HCT116 (cell line): ENCODE measurements around the gene CYB5B. TPM values are rescaled to one million over a fixed set of nuclear protein-coding genes. Genes with fewer than 3 reads are reported as not detected.

ENCODE experiments used
- ATAC-seq: fragments of 200-7000 bp; cut with Tn5 transposase; 2 replicates; pipeline ENCODE4 v1.9.1; 2020; ENCODE audit warnings: mild to moderate bottlenecking, moderate library complexity
- BruUV-seq: library from RNA; stranded (reverse); fragments of 400-500 nt; replicated peaks from 2 replicates; lab custom pipeline; 2021; lab: Mats Ljungman, UMichigan
- CTCF ChIA-PET: fragments of 300-600 bp; sonication (Branson Sonifier 250); formaldehyde crosslinking; loops from one replicate; lab custom pipeline; 2021; ENCODE audit warnings: antibody characterized with exemption; lab: Charles Lee
- POLR2A ChIA-PET: fragments of 300-600, 350-600 bp; sonication (Branson Sonifier 250); formaldehyde crosslinking; loops from one replicate; lab custom pipeline; 2021; ENCODE audit warnings: antibody characterized with exemption; lab: Charles Lee
- RAD21 ChIA-PET, 2 experiments: fragments of 300-600 bp; sonication (Branson Sonifier 250); formaldehyde crosslinking; loops; one replicate each; lab custom pipeline; 2023; ENCODE audit warnings: low total read pairs in 2 of 2; ENCODE audit not compliant: uncharacterized antibody in 2 of 2, unreplicated experiment in 2 of 2, low non-redundant PET in 1 of 2; lab: Charles Lee
- DNase-seq: peaks from one replicate; pipeline ENCODE4 v3.0.0-alpha.2; 2010; ENCODE audit warnings: low read depth, low spot score
- H2AFZ ChIP-seq: fragments of 200-600 bp; shearing (Covaris generic), sonication (generic); 2 replicates; pipeline ENCODE4 v1.6.1; 2017; ENCODE audit warnings: low read depth, mixed run types, mixed read lengths, antibody characterized with exemption, low read length; ENCODE audit not compliant: poor library complexity, severe bottlenecking
- H3K27ac ChIP-seq: 2 replicates; pipeline ENCODE4 v1.5.1; 2012; ENCODE audit warnings: low read depth, low read length
- H3K27me3 ChIP-seq: fragments of 200-600 bp; sonication (generic); 2 replicates; pipeline ENCODE4 v1.6.1; 2016; ENCODE audit warnings: mixed run types, low read length, mixed read lengths; ENCODE audit not compliant: insufficient read depth
- H3K36me3 ChIP-seq, 2 experiments: fragments of 200-500 bp in 1 of 2; fragments of 200-600 bp in 1 of 2; sonication (Bioruptor generic) in 1 of 2; sonication (generic) in 1 of 2; 2 replicates each; pipeline versions ENCODE4 v1.5.1 to v1.6.1; 2014 to 2016; ENCODE audit warnings: low read length in 2 of 2, inconsistent platforms in 1 of 2, mixed read lengths in 1 of 2, mixed run types in 1 of 2; ENCODE audit not compliant: insufficient read depth in 2 of 2, control insufficient read depth in 1 of 2
- H3K4me1 ChIP-seq, 2 experiments: fragments of 200-600 bp in 1 of 2; sonication (generic) in 1 of 2; 2 replicates each; pipeline versions ENCODE4 v1.5.1 to v1.6.1; 2012 to 2017; ENCODE audit warnings: low read length in 2 of 2, inconsistent platforms in 1 of 2, mild to moderate bottlenecking in 1 of 2, mixed read lengths in 1 of 2, mixed run types in 1 of 2, moderate library complexity in 1 of 2; ENCODE audit not compliant: insufficient read depth in 2 of 2, control insufficient read depth in 1 of 2
- H3K4me2 ChIP-seq: fragments of 200-600 bp; sonication (generic); 2 replicates; pipeline ENCODE4 v1.6.1; 2017; ENCODE audit warnings: mixed run types, low read length, mixed read lengths
- H3K4me3 ChIP-seq, 2 experiments: fragments of 200-600 bp in 1 of 2; sonication (generic) in 1 of 2; replicated peaks in 1 of 2; 2 replicates each; pipeline ENCODE4 v1.5.1; 2011 to 2016; ENCODE audit warnings: low read length in 2 of 2, control low read depth in 1 of 2, low read depth in 1 of 2, mild to moderate bottlenecking in 1 of 2, mixed read lengths in 1 of 2, mixed run types in 1 of 2
- H3K79me2 ChIP-seq: fragments of 200-600 bp; sonication (generic); 2 replicates; pipeline ENCODE4 v1.6.1; 2017; ENCODE audit warnings: mild to moderate bottlenecking, mixed run types, low read length, moderate library complexity, mixed read lengths; ENCODE audit not compliant: insufficient read depth
- H3K9ac ChIP-seq: fragments of 200-600 bp; sonication (generic); 2 replicates; pipeline ENCODE4 v1.6.1; 2016; ENCODE audit warnings: low read length, mixed read lengths
- H3K9me2 ChIP-seq: fragments of 200-600 bp; sonication (generic), shearing (Covaris generic); 2 replicates; pipeline ENCODE4 v1.6.1; 2017; ENCODE audit warnings: mixed run types, mild to moderate bottlenecking, moderate library complexity; ENCODE audit not compliant: insufficient read depth
- H3K9me3 ChIP-seq, 2 experiments: fragments of 200-500 bp in 1 of 2; fragments of 200-600 bp in 1 of 2; sonication (Bioruptor generic) in 1 of 2; sonication (generic) in 1 of 2; 2 replicates each; pipeline ENCODE4 v1.6.1; 2014 to 2017; ENCODE audit warnings: low read length in 2 of 2, mixed read lengths in 2 of 2, inconsistent platforms in 1 of 2, low read depth in 1 of 2, mild to moderate bottlenecking in 1 of 2, mixed run types in 1 of 2, moderate library complexity in 1 of 2; ENCODE audit not compliant: control insufficient read depth in 1 of 2, insufficient read depth in 1 of 2
- H4K20me1 ChIP-seq: fragments of 200-600 bp; sonication (generic), shearing (Covaris generic); 2 replicates; pipeline ENCODE4 v1.6.1; 2017; ENCODE audit warnings: mixed run types, mild to moderate bottlenecking, moderate library complexity; ENCODE audit not compliant: insufficient read depth
- EZH2phosphoT487 ChIP-seq: fragments of 200-600 bp; IDR thresholded peaks from 2 replicates; pipeline ENCODE4 v1.6.1; 2018; ENCODE audit warnings: antibody characterized with exemption, borderline replicate concordance
- POLR2A ChIP-seq: IDR thresholded peaks from 2 replicates; pipeline ENCODE4 v1.7.0; 2011; ENCODE audit warnings: borderline replicate concordance; ENCODE audit not compliant: insufficient read depth, insufficient read length; ENCODE audit errors: extremely low read depth
- POLR2AphosphoS5 ChIP-seq: IDR thresholded peaks from 2 replicates; pipeline ENCODE4 v1.6.1; 2011; ENCODE audit warnings: mild to moderate bottlenecking, low read depth, low read length, moderate library complexity
- REST ChIP-seq: IDR thresholded peaks from 2 replicates; pipeline ENCODE4 v1.6.1; 2012; ENCODE audit warnings: low read depth
- ZNF274 ChIP-seq: fragments of 200-500 bp; sonication (Bioruptor generic); IDR thresholded peaks from 2 replicates; pipeline ENCODE4 v1.6.1; 2014; ENCODE audit warnings: mild to moderate bottlenecking, low read depth, low read length, inconsistent platforms
- intact Hi-C: fragments of 100-400 bp; cut with micrococcal nuclease; formaldehyde crosslinking; loops from 2 replicates; pipeline ENCODE4 v1.10.0; 2022
- total RNA-seq: library from RNA; stranded (reverse); gene quantifications from one replicate; pipeline ENCODE4 v1.2.1, GENCODE V29; 2021; ENCODE audit not compliant: unreplicated experiment

The CYB5B gene
- total RNA-seq, 1 experiment from 2014 or later, result 689 TPM

- H3K36me3 ChIP-seq, result no peaks in the 10 kb centered on the region
- no peaks in the 10 kb centered on the region for H3K27me3 ChIP-seq
- H3K9ac ChIP-seq, result peak overlapping the region; percentile 67
- no peaks in the 10 kb centered on the region for H4K20me1 ChIP-seq
- RAD21 ChIA-PET, result no interaction called here
- H3K4me3 ChIP-seq, result peak overlapping the region; percentile 39 to 41
- POLR2A ChIA-PET, result interaction anchor here (0.6 to 4.5 kb wide), 8 partner anchors 9 to 222 kb away, joined by 3 to 65 read pairs (median 6); no protein-coding TSS in a partner anchor
- CTCF ChIA-PET, result interaction anchor here (0.6 to 1.3 kb wide), 3 partner anchors 9 to 12 kb away, joined by 3 to 4 read pairs (median 4); no protein-coding TSS in a partner anchor
- peak; percentile 66 for ATAC-seq
- intact Hi-C loops, result loop anchor here (5.0 kb wide), 1 partner anchor 125 kb away; no protein-coding TSS in a partner anchor
- peaks cover 83 to 99% of the 10 kb centered on the region in 2 experiments for H3K4me1 ChIP-seq
- no peak overlapping the region for H2AFZ ChIP-seq
- no peaks in the 10 kb centered on the region for H3K9me3 ChIP-seq
- peaks cover 7% of the 10 kb centered on the region; the same call in 1 of the 2 replicates for H3K79me2 ChIP-seq
- peak; percentile 99 for DNase-seq
- TF ChIP-seq POLR2AphosphoS5, result peak; percentile 56; the same call in 1 of the 2 replicates
- TF ChIP-seq ZNF274, result no peak
- BruUV-seq, result no TSS peak
- peak overlapping the region; percentile 99 for H3K27ac ChIP-seq
- H3K4me2 ChIP-seq, result peak overlapping the region; percentile 54
- no peaks in the 10 kb centered on the region for H3K9me2 ChIP-seq
These were observed 17.6 kb upstream of the CYB5B start for GRCh38 chr16:69406780-69407331.

GRCh38 chr16:69407702-69408323 is 16.6 kb upstream of the CYB5B start:
- BruUV-seq, result no TSS peak
- RAD21 ChIA-PET, result no interaction called here
- H3K4me3 ChIP-seq, result peak overlapping the region; percentile 39 to 41
- no peaks in the 10 kb centered on the region for H3K27me3 ChIP-seq
- H2AFZ ChIP-seq, result no peak overlapping the region
- no peaks in the 10 kb centered on the region for H3K9me2 ChIP-seq
- no peak for DNase-seq
- no peak for ATAC-seq
- TF ChIP-seq REST, result no peak
- peak; percentile 6 for TF ChIP-seq POLR2A
- TF ChIP-seq POLR2AphosphoS5, result peak; percentile 50; the same call in 1 of the 2 replicates
- TF ChIP-seq EZH2phosphoT487, result no peak
- H3K4me1 ChIP-seq, result peaks cover 77 to 99% of the 10 kb centered on the region in 2 experiments
- H3K36me3 ChIP-seq, result no peaks in the 10 kb centered on the region
- peak overlapping the region; percentile 67 for H3K9ac ChIP-seq
- H3K27ac ChIP-seq, result peak overlapping the region; percentile 99
- H3K9me3 ChIP-seq, result no peaks in the 10 kb centered on the region
- intact Hi-C loops, result loop anchor here (5.0 kb wide), 1 partner anchor 124 kb away; no protein-coding TSS in a partner anchor
- no peaks in the 10 kb centered on the region for H4K20me1 ChIP-seq
- CTCF ChIA-PET, result interaction anchor here (0.6 to 1.3 kb wide), 3 partner anchors 10 to 13 kb away, joined by 3 to 4 read pairs (median 4); no protein-coding TSS in a partner anchor
- peak overlapping the region; percentile 54 for H3K4me2 ChIP-seq
- H3K79me2 ChIP-seq, result peaks cover 3% of the 10 kb centered on the region; the same call in 1 of the 2 replicates
- POLR2A ChIA-PET, result interaction anchor here (0.6 to 4.5 kb wide), 10 partner anchors 10 to 157 kb away, joined by 3 to 65 read pairs (median 7); no protein-coding TSS in a partner anchor
